SK-N-SH (cell line): ENCODE data around the gene EFCAB6. TPM values are rescaled to one million over a fixed set of nuclear protein-coding genes. Genes with fewer than 3 reads are reported as not detected.

Experiments
- CTCF ChIA-PET: fragments of 300-600, 350-600 bp; formaldehyde crosslinking; extraction: SDS; loops from one replicate; lab custom pipeline; 2021; lab: Yijun Ruan, JAX
- POLR2A ChIA-PET: fragments of 350-600 bp; sonication (Branson Sonifier 250); formaldehyde crosslinking; extraction: SDS; loops from one replicate; lab custom pipeline; 2020; ENCODE audit warnings: antibody characterized with exemption, inconsistent platforms; lab: Yijun Ruan, JAX
- DNase-seq: peaks from one replicate; pipeline ENCODE4 v3.0.0; 2012
- H2AFZ ChIP-seq: fragments of 200-600 bp; sonication (generic); 2 replicates; pipeline ENCODE4 v1.8.1; 2016; ENCODE audit warnings: antibody characterized with exemption, mild to moderate bottlenecking, low read depth
- H3F3A ChIP-seq: fragments of 200-600 bp; sonication (generic); replicated peaks from 2 replicates; pipeline ENCODE3; 2016; ENCODE audit warnings: antibody characterized with exemption, mild to moderate bottlenecking; ENCODE audit not compliant: insufficient read depth
- H3K27ac ChIP-seq, 2 experiments: fragments of 200-500 bp in 1 of 2; fragments of 200-600 bp in 1 of 2; sonication (Bioruptor generic) in 1 of 2; sonication (generic), shearing (Covaris generic) in 1 of 2; 2 replicates each; pipeline versions ENCODE4 v1.5.1 to v1.6.1; 2014 to 2016; ENCODE audit warnings: low read depth in 2 of 2, inconsistent platforms in 1 of 2, low read length in 1 of 2, mild to moderate bottlenecking in 1 of 2, mixed read lengths in 1 of 2
- H3K27me3 ChIP-seq: fragments of 200-600 bp; sonication (generic), shearing (Covaris generic); 2 replicates; pipeline ENCODE4 v1.6.1; 2016; ENCODE audit warnings: mixed run types; ENCODE audit not compliant: insufficient read depth
- H3K36me3 ChIP-seq, 2 experiments: fragments of 200-500 bp in 1 of 2; fragments of 200-600 bp in 1 of 2; sonication (Bioruptor generic) in 1 of 2; sonication (generic) in 1 of 2; replicated peaks in 1 of 2; 2 replicates each; pipeline versions ENCODE3 to v1.5.1; 2014 to 2016; ENCODE audit warnings: low read length in 1 of 2, mild to moderate bottlenecking in 1 of 2; ENCODE audit not compliant: insufficient read depth in 2 of 2, control insufficient read depth in 1 of 2
- H3K4me1 ChIP-seq, 2 experiments: fragments of 200-500 bp in 1 of 2; fragments of 200-600 bp in 1 of 2; sonication (Bioruptor generic) in 1 of 2; sonication (generic), shearing (Covaris generic) in 1 of 2; 2 replicates each; pipeline versions ENCODE4 v1.5.1 to v1.6.1; 2014 to 2016; ENCODE audit warnings: low read depth in 1 of 2, low read length in 1 of 2, mixed run types in 1 of 2; ENCODE audit not compliant: insufficient read depth in 2 of 2, control insufficient read depth in 1 of 2
- H3K4me2 ChIP-seq: fragments of 200-600 bp; sonication (generic), shearing (Covaris generic); 2 replicates; pipeline ENCODE4 v1.6.1; 2017; ENCODE audit warnings: mixed run types
- H3K4me3 ChIP-seq, 2 experiments: fragments of 200-500 bp in 1 of 2; fragments of 200-600 bp in 1 of 2; sonication (Bioruptor generic) in 1 of 2; sonication (generic), shearing (Covaris generic) in 1 of 2; 2 replicates each; pipeline versions ENCODE4 v1.5.1 to v1.8.1; 2014 to 2016; ENCODE audit warnings: low read depth in 2 of 2, inconsistent platforms in 1 of 2, low read length in 1 of 2, mild to moderate bottlenecking in 1 of 2, mixed read lengths in 1 of 2, moderate library complexity in 1 of 2
- H3K79me2 ChIP-seq: fragments of 200-600 bp; sonication (generic); 2 replicates; pipeline ENCODE4 v1.8.1; 2017; ENCODE audit warnings: mild to moderate bottlenecking; ENCODE audit not compliant: insufficient read depth
- H3K9ac ChIP-seq: fragments of 200-600 bp; sonication (generic); 2 replicates; pipeline ENCODE4 v1.6.1; 2017; ENCODE audit warnings: mixed run types
- H3K9me2 ChIP-seq: fragments of 200-600 bp; sonication (generic); 2 replicates; pipeline ENCODE4 v1.6.1; 2017; ENCODE audit warnings: mixed run types
- H3K9me3 ChIP-seq: fragments of 200-600 bp; sonication (generic); 2 replicates; pipeline ENCODE4 v1.6.1; 2017; ENCODE audit warnings: mixed run types, mild to moderate bottlenecking, moderate library complexity
- H4K20me1 ChIP-seq: fragments of 200-600 bp; sonication (generic); 2 replicates; pipeline ENCODE4 v1.6.1; 2017; ENCODE audit warnings: mild to moderate bottlenecking, mixed run types; ENCODE audit not compliant: insufficient read depth
- CTCF ChIP-seq: fragments of 200-600 bp; sonication (generic); IDR thresholded peaks from 2 replicates; pipeline ENCODE4 v1.6.1; 2017; ENCODE audit warnings: antibody characterized with exemption, mild to moderate bottlenecking, moderate library complexity
- FOXJ3 ChIP-seq: sonication (generic); formaldehyde crosslinking; IDR thresholded peaks from 2 replicates; pipeline ENCODE4 v1.5.1; 2020; ENCODE audit warnings: mild to moderate bottlenecking, missing genetic modification reagents
- FOXM1 ChIP-seq: IDR thresholded peaks from 2 replicates; pipeline ENCODE4 v1.4.0; 2012; ENCODE audit warnings: low read depth, mild to moderate bottlenecking
- GABPA ChIP-seq: IDR thresholded peaks from 2 replicates; pipeline ENCODE4 v1.4.0; 2012; ENCODE audit warnings: low read depth, mild to moderate bottlenecking
- JUND ChIP-seq: IDR thresholded peaks from 2 replicates; pipeline ENCODE4 v1.4.0; 2012
- MEF2A ChIP-seq: IDR thresholded peaks from 2 replicates; pipeline ENCODE4 v1.4.0; 2012; ENCODE audit warnings: low read depth, borderline replicate concordance
- PBX3 ChIP-seq: IDR thresholded peaks from 2 replicates; pipeline ENCODE4; 2012
- RAD21 ChIP-seq: IDR thresholded peaks from 2 replicates; pipeline ENCODE4 v1.6.1; 2012; ENCODE audit warnings: mild to moderate bottlenecking, low read length
- REST ChIP-seq: IDR thresholded peaks from 2 replicates; pipeline ENCODE4 v1.6.1; 2012; ENCODE audit warnings: mild to moderate bottlenecking, low read depth, low read length, moderate library complexity
- RXRA ChIP-seq: IDR thresholded peaks from 2 replicates; pipeline ENCODE4 v1.4.0; 2012; ENCODE audit warnings: low read depth, mild to moderate bottlenecking, borderline replicate concordance
- SMC3 ChIP-seq: IDR thresholded peaks from 2 replicates; pipeline ENCODE4 v1.6.1; 2012; ENCODE audit warnings: low read depth, low read length, improper control_type of control experiment
- TAF1 ChIP-seq: IDR thresholded peaks from 2 replicates; pipeline ENCODE4 v1.6.1; 2012; ENCODE audit warnings: low read depth, mild to moderate bottlenecking, low read length, moderate library complexity, borderline replicate concordance
- USF1 ChIP-seq: IDR thresholded peaks from 2 replicates; pipeline ENCODE4 v1.4.0; 2012; ENCODE audit warnings: low read depth, borderline replicate concordance
- WGBS: methylation state at CpG from one replicate; pipeline ENCODE4 v1.1.6; 2017; ENCODE audit warnings: low lambda C conversion rate; 5-methylcytosine and 5-hydroxymethylcytosine counted together
- polyA plus RNA-seq, 3 experiments: library from polyadenylated mRNA; depleted of rRNA; stranded (reverse); fragments of >200 nt; gene quantifications; 2 replicates each; pipeline ENCODE4 v1.2.3, GENCODE V29; 2012

EFCAB6 gene
- polyA plus RNA-seq, 1 of the 3 experiments (the other 2 are of a cell fraction) = 0.46 TPM

GRCh38 chr22:43689356-43689755 lies 122.7 kb downstream of the EFCAB6 start:
- Histone ChIP-seq H2AFZ (no peak overlapping the region), H3F3A (no peaks in the 10 kb centered on the region), H3K27me3 (no peaks in the 10 kb centered on the region), H3K4me3 (no peak overlapping the region), H3K9ac (no peak overlapping the region), H3K4me2 (no peak overlapping the region), H3K27ac (no peak overlapping the region), H3K79me2 (no peaks in the 10 kb centered on the region), H4K20me1 (no peaks in the 10 kb centered on the region), H3K9me3 (no peaks in the 10 kb centered on the region), H3K4me1 (no peaks in the 10 kb centered on the region), H3K36me3 (no peaks in the 10 kb centered on the region), H3K9me2 (no peaks in the 10 kb centered on the region)
- POLR2A ChIA-PET = no interaction called here
- CTCF ChIA-PET = no interaction called here
- DNase-seq = no peak
- WGBS = 85% methylated on average over 4 of the region's 6 CpGs
- no peak for TF ChIP-seq GABPA

GRCh38 chr22:43682851-43683250 lies 129.3 kb downstream of the EFCAB6 start:
- no peaks in the 10 kb centered on the region for H3F3A ChIP-seq
- POLR2A ChIA-PET = no interaction called here
- H3K4me3 ChIP-seq = no peak overlapping the region
- no peak overlapping the region for H3K9ac ChIP-seq
- CTCF ChIA-PET = no interaction called here
- no peak for DNase-seq
- no peaks in the 10 kb centered on the region for H3K4me1 ChIP-seq
- 86% methylated on average over 6 of the region's 6 CpGs for WGBS
- TF ChIP-seq USF1 (no peak), RXRA (no peak), GABPA (no peak), FOXM1 (no peak), FOXJ3 (CRISPR knock-in tag) (no peak), SMC3 (no peak)
- no peaks in the 10 kb centered on the region for H3K36me3 ChIP-seq
- H3K9me2 ChIP-seq = no peaks in the 10 kb centered on the region
- no peak overlapping the region for H3K4me2 ChIP-seq
- no peaks in the 10 kb centered on the region for H3K9me3 ChIP-seq
- H3K27me3 ChIP-seq = no peaks in the 10 kb centered on the region
- H4K20me1 ChIP-seq = no peaks in the 10 kb centered on the region
- H2AFZ ChIP-seq = no peak overlapping the region
- H3K27ac ChIP-seq = no peak overlapping the region
- no peaks in the 10 kb centered on the region for H3K79me2 ChIP-seq

GRCh38 chr22:43681731-43682360 lies 130.3 kb downstream of the EFCAB6 start:
- Histone ChIP-seq H3K4me2 (no peak overlapping the region), H2AFZ (no peak overlapping the region), H3K36me3 (no peaks in the 10 kb centered on the region), H4K20me1 (no peaks in the 10 kb centered on the region), H3K27ac (no peak overlapping the region), H3K27me3 (no peaks in the 10 kb centered on the region), H3K4me1 (no peaks in the 10 kb centered on the region), H3K9me2 (no peaks in the 10 kb centered on the region), H3F3A (no peaks in the 10 kb centered on the region), H3K79me2 (no peaks in the 10 kb centered on the region), H3K9me3 (no peaks in the 10 kb centered on the region), H3K9ac (no peak overlapping the region), H3K4me3 (no peak overlapping the region)
- ChIA-PET CTCF (no interaction called here), POLR2A (no interaction called here)
- no peak for DNase-seq
- WGBS = 43% methylated on average over 2 of the region's 6 CpGs
- TF ChIP-seq PBX3 = no peak
- TF ChIP-seq JUND = no peak
- TF ChIP-seq CTCF = no peak
- TF ChIP-seq MEF2A = no peak
- no peak for TF ChIP-seq REST
- no peak for TF ChIP-seq FOXJ3 (CRISPR knock-in tag)
- no peak for TF ChIP-seq RAD21
- TF ChIP-seq SMC3 = no peak
- no peak for TF ChIP-seq TAF1
